Ramos (cell line): ENCODE results near the gene TSPAN4.

Source experiments
- in situ Hi-C: fragments of 300-500 bp; cut with MboI; formaldehyde crosslinking; loops from one replicate; pipeline ENCODE4 v1.14.3; 2022; ENCODE audit warnings: low sequenced_read_pairs; ENCODE audit not compliant: unreplicated experiment

The TSPAN4 gene

DNA sequence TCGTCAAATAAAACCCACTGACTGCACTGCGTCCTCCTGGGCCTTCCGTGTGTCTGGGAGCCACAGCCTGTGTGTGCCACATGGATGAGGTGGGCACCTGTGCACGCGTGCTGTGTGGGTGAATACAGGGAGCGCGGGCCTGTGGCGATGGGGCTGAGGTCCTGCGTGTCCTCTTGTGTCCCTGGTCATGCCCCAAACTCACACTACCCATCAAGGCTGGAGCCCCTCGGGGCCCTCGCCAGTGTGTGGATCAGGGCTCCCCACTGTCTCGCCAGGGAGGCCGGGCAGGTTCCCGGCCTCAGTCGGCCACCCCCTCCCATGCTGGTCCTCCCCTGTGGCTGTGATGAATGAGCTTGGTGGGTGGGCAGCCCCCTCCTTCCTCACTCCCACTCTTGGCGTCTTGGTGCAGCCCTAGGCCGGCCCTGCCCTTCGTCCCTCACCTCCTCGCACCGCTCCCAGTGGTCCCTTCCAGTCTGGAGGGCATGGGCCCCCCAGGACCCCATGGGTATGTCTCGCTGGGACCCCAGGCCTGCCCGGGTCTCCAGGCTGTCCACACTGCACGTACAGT is 10.6 kb upstream of the TSPAN4 start:
- in situ Hi-C loops, result no loop called here

DNA sequence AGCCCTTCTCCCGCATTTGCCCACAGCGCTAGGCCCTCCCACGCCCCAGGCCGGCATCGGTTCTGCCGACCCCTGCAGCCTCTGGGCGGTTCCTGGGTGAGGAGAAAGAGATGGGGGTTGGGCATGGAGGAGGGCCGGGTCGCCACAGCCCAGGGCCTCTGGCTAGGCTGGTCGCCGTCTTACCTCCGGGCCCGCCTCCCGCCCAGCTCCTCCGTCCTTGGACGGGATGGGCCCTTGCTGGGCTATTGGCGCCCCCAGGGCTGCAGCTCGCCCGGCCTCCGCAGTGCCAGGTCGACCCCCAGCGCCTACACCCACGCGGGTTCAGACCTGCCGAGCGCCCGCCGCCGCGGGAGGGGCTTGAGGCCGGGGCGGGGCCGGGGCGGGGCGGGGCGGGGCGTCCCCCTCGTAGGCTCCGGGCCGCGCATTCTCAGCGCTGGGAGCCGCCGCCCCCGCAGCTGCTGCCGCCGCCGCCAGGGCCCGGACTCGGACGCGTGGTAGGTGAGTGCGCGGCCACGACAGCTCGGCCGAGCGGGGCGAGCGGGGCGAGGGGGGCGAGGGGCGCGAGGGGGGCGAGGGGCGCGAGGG is 10.0 kb upstream of the TSPAN4 start, which contains the start of gene CD151:
Gene CD151 (plus strand): TSS at position 424 of the 585 bp plus-strand sequence. CDS start 3,118 bp downstream, outside the sequence.
- in situ Hi-C loops, result no loop called here

DNA sequence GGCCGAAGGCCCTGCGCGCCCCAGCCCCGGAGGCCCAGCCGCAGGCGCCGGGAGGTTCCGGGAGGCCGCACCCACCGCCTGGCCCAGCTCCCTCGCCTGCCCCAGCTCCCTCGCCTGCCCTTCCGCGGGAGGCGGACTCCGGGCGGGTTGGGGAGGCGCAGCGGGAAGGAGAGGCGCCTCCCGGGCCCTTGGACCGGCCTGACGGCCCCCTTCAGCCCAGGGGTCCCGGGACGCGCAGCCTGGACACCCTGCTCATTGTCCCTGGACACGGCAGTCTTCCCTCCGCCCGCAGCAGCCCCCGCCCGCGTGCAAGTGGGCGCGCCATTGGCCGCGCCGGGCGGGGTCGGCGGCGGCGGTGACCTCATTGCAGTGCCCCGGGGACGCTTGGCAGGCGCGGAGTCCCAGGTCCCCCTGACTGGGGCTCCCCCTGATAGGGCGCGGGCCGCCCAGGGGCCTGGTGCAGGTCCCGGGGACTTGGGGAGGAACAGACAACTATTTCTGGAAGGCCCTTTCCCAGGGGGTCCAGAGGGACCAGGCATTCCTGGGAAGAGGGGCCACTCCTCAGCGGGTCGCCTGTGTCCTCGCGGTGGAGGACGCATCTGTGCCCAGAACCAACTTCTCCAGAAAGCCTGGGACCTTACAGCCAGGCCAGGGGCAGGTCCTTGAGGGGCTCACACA is 9.4 kb upstream of the TSPAN4 start:
- in situ Hi-C loops, result no loop called here

DNA sequence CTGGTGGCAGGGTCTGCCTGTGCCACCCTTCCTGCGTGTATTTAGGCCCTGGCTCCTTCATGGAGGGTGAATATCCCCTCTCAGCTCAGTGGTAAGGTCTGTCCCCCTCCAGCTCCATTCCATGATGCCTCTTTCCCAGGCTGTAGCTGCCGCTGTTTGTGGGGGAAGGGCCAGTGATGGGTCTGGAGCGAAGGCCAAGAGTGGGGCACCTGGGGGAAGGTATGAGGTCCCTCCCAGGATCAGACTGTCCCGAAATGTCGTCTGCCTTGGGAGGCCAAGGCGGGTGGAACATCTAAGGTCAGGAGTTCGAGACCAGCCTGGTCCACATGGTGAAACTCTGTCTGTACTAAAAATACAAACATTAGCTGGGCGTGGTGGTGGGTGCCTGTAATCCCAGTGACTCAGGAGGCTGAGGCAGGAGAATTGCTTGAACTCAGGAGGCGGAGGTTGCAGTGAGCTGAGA is 8.8 kb upstream of the TSPAN4 start:
- in situ Hi-C loops, result no loop called here

DNA sequence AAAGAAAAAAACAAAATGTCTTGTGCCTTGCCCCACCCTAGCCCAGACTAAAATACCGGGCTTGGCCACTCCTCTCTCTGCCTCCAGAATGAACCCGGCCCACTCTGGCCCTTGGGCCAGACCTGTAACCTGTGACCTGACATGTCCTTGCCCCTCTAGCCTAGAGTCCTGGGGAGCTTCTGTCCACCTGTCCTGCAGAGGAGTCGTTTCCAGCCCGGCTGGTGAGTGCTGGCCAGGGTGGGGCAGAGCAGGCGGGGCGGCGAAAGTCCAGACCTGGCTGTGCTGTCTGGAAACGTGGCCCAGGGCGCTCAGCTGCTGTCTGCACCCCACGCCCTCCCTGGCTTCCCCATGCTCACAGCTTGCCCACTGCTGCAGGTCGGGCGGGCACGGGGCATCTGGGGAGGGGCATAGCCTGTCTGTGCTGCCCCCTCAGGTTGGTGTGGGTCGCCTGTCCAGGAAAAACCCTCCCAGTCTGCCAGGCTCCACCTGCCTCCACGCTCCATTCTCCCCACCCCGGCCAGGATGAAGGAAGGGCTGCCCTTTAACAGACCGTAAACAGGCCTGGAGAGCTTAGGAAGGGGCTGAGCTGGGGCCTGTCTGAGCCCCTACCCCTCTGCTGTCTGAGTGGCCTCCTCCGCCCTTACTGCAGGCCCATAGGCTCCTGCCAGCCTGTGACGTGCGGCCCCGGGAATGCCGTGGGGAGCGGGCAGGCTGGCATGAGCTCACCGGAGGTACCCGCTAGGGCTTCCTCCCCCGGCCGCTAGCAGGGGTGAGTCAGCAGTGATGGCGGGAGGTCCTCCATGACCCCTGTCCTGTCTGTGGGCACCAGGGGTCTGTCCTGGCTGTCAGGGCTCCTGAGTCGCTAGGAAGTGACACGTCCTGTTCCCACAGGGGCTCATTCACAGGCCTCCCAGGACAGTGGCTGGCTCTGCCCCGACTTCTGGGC is 8.0 kb upstream of the TSPAN4 start:
- in situ Hi-C loops, result no loop called here

DNA sequence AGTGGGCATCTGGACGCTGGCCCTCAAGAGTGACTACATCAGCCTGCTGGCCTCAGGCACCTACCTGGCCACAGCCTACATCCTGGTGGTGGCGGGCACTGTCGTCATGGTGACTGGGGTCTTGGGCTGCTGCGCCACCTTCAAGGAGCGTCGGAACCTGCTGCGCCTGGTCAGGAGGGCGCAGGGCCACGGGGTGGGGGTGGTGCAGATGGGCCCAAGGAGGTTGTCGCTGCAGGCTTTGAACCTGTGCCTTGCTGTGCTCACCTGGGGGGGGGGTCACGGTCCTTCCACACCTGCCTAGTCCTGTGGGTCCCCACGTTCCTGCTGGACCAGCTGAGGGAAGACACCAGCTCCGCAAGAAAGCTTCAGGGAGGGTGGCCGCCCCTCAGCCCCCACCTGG is 6.4 kb upstream of the TSPAN4 start:
- in situ Hi-C loops, result no loop called here

DNA sequence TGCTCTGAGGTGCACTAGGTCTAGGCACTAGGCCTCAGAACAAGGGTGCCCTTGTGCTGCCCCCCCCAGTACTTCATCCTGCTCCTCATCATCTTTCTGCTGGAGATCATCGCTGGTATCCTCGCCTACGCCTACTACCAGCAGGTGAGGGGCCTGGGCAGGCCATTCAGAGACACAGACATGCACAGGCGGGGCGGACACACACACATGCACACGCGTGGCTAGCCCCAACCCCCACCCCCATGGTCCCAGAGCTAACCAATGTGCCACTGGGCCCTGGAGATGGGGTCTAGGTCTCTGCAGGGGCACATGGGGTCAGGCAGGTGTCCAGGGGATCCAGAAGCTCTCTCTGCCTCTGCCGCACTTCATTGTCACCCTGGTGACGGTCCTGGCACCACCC is 6.0 kb upstream of the TSPAN4 start:
- in situ Hi-C loops, result no loop called here

DNA sequence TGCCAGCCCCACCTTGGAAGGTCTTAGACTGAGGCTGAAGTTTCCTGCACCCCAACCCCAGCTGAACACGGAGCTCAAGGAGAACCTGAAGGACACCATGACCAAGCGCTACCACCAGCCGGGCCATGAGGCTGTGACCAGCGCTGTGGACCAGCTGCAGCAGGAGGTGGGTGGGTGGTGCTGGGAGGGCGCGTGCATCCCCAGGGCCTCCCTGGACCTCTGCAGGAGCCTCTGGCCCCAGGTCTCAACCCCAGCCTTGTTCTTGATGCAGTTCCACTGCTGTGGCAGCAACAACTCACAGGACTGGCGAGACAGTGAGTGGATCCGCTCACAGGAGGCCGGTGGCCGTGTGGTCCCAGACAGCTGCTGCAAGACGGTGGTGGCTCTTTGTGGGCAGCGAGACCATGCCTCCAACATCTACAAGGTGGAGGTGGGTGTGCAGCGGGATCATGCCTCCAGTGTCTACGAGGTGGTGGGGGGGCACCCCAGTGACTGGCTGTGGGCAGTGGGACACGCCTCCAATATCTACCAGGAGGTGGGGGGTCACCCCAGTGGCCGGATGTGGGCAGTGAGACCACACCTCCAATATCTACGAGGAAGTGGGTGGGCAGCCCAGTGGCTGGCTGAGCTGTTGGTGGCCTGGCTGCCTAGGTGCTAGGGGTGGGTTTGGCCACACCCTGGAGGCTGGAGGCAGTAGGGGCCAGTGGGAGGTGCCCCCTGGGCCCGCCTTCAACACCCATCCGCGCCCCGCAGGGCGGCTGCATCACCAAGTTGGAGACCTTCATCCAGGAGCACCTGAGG is 5.3 kb upstream of the TSPAN4 start:
- in situ Hi-C loops, result no loop called here

DNA sequence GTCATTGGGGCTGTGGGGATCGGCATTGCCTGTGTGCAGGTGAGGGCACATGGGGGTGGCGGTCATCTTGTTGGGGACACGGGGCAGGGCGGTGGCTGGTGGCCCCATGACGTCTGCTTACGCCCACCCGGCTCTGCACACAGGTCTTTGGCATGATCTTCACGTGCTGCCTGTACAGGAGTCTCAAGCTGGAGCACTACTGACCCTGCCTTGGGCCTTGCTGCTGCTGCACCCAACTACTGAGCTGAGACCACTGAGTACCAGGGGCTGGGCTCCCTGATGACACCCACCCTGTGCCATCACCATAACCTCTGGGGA is 4.7 kb upstream of the TSPAN4 start:
- in situ Hi-C loops, result no loop called here

DNA sequence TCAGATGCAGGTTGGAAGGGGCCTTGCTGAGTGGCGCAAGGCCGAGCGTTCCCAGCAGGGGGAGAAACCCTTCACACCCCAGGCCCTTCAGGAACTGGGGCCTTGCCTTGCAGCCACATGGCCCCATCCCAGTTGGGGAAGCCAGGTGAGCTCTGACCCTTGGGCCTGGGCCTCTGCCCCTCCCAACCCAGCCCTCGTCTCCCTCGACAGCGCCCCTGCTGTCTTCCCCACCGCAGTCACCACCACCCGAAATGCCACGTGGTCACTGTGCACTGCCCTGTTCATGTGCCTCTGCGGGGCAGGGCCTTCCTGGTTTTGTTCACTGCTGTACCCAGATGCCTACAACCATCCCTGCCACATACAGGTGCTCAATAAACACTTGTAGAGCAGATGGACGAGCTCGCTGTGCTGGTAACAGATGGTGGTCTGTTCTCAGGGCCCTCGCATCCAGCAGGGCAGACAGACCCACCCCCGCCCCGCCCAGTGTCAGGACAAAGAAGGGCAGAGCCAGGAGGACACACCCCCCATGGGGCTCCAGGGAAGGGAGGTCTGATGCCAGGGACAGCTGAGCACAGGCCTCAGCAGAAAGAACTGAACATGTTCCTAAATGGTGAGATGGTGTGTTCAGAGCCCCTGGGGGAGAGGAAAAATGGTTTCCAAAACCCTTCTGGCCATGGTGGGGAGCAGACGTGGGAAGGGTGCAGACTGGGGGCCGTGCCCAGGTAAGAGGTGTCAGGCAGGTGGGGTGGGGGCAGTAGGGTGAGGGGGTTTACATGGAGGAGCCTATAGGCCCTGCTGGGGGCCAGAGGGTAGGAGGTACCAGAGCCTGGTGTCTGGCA is 4.0 kb upstream of the TSPAN4 start:
- in situ Hi-C loops, result no loop called here

DNA sequence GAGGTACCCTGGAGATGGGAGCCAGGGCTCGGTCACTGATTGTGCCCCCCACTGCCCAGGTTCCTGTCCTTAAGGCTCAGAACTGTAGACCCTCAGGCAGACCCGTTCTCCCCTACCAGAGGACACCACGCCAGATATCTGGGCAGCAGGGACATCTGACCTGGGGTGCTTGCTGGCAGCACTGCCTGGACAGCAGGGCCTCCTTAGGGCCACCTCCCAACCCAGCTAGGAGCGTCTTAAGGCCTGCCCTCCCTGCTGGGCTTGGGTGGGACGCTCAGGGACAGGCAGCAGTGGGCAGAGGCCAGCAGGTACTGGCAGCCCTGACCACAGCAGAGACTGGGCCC is 3.4 kb upstream of the TSPAN4 start:
- in situ Hi-C loops, result no loop called here

DNA sequence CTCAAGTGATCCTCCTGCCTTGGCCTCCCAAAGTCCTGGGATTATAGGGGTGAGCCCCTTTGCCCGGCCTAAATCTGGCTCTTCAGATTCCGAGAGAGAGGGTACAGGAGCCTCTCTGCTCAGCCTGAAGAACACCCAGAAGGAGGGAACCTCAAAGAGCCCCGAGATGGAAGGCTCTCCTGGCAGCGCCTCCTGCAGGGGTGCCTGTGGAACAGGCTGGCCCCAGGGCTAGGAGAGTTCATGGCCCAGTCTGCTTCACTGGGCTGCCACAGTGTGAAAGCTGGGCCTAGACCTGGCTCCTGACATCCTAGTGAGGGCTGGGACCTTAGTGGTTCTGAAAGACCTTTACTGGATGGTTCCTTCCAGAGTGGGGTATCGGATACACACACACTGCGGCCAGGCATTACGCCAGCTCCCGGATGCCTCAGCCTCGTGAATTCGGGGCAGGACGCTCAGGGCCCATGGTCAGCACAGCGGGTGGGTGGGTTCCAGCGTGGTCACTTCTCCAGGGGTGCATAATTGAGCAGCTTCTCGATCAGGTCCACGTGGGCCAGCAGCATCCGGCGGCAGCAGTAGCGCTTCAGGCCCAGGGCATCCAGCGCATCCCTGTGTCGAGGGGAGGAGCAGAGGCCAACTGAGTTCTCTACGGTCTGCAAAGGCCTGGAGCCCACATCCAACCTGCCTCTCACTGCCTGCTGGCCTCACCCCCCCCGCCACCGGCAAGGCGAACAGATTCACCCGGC is 2.6 kb upstream of the TSPAN4 start:
- in situ Hi-C loops, result no loop called here

DNA sequence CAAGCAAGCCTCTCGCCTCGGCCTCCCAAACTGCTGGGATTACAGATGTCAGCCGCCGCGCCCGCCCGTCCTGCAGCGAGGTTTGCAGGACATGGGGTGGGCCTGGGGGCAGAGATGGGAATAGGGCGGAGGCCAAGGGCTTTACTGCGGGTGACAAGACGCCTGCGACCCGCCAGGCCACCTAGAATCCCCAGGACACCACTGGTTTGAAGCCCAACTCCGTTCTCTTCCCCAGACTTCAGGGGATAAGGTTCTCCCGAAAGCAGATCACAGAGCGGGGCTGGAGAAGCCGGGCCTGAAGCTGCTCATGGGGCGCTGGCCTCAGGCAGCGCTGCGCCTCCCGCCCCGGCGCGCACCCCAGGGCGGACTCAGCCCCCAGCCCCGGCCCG is 677 bp upstream of the TSPAN4 start:
- in situ Hi-C loops, result no loop called here

DNA sequence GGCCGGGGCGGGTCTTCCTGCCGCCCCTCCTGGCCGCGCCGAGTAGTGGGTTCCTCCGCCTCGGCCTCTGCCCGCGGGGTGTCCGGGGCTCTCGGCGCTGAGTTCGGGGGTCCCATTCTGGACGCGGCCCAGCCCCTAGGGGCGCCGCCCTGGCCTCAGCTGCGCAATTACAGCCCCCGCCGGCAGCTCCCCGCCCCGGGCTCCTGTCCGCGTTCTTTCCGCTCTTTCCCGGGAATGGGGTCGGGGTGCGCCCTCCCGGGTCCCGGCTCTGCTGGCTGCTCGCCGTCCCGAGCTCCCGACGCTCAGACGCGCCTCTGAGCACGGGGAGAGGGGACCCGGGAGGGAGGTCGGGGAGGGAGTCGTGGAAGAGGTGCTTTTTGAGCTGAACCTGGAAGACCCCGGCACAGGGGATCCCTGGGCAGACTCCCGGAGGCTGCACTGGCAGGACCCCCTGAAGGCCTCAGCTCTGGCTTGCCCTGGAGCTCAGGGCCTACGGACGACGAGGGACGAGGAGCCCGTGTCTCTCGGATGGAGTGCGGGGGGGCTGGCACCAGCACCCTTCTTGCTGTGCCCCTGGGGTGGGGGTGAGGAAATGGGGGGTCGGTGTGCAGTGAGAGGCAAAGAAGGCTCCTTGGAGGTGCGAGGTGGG is 558 bp downstream of the TSPAN4 start:
- in situ Hi-C loops, result no loop called here

DNA sequence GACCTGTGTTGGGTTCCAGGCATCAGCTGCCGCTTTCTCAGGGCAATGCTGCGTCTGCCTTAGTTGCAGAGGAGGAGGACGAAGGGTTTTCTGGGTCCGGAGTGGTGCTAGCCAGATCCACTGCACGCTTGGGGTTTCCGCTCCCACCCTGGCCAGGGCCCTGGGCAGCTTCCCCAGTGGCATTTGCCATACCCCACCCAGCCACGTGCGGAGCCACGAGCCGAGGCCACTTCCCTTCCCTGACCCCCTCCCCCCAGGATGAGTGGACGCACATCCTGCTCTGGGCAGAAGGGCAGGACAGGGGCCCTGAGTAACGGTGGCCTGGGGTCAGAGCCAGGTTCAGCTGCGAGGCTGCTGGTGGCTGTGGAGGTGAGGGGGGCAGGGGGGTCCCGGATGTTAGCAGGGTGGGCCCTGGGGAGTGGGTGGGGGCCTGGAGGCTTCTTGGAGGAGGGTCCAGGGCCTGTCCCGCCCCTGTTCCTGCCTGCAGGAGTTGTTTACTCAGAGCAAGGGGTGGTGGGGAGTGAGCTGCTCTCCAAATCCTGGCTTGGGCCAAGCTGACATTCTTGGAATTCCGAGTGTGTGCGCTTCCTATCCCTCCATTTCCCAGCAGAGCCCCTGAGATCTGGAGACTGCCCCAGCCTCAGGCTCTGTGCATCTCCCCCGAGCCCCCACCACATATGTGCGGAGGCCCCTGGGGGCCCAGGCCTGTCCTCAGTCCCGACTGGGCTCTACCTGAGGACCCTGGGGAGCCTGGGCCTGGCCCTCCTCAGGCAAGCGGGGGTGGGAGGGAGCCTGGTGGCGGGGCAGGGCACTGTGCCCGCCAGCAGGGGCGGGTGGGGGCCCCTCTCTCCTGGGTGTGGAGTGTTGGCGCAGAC is 1.4 kb downstream of the TSPAN4 start:
- in situ Hi-C loops, result no loop called here

DNA sequence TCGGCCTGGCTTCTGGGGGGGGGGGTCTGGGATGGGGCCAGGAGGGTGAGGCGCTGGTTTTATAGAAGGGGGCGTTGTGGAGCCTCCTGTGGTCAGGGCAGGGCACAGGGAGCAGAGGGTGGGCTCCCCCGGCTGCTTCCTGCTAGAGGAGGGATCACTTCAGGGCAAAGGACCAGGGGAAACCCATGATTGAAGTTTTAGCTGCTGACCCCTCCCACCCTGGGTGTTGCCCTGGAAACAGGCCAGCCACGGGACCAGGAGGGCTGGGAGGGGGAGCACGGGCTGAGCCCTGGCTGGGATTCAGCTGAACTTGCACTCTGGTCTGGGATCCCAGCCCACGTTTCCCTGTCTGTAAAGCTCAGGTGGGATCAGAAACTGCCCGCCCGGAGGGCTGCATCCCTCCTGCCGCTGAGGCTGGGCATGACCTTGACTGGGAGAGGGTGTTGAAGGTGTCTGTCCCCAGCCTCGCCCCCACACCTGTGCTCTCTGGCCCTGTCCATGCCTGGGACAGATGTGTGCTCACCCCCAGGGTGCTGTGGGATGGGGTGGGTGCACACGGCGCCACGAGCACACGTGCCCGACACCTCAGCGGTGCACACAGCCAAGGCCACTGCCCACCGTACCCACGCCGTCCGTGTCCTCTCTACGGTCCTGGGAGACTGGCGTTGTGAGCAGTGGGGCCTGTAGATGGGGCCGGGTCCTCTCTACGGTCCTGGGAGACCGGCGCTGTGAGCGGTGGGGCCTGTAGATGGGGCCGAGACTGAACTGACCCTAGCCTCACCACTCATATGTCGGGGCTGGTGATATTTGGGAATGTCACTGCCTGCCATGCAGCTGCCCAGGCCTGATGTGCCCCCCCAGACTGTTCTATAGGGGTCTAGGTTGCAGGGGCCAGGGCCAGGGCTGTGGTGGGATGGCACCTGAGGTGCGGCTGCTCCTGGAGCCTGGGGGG is 2.3 kb downstream of the TSPAN4 start:
- in situ Hi-C loops, result no loop called here
